Left lung (tissue), 10 donors: ENCODE measurements around the gene TTLL1. TPM values are rescaled to one million over a fixed set of nuclear protein-coding genes. Genes with fewer than 3 reads are reported as not detected.
"Not testable (repeated sequence)": the region's sequence is repeated elsewhere in the genome, so short reads cannot be mapped to it uniquely, and the experiment has no call there.

Source experiments
- ATAC-seq: fragments of 200-7000 bp; cut with Tn5 transposase; one replicate; pipeline ENCODE4 v1.9.1; 2020; ENCODE audit warnings: moderate library complexity
- DNase-seq, 4 donors: peaks; one replicate each; pipeline ENCODE4 v3.0.0-alpha.2; 2013 to 2020
- H3K27ac ChIP-seq, 2 donors: fragments of 200-600 bp; sonication (generic) in 1 of 2; one replicate each; pipeline versions ENCODE4 v1.5.0 to v1.8.0; 2020 to 2021
- H3K27me3 ChIP-seq, 2 donors: fragments of 200-600 bp; sonication (generic) in 1 of 2; one replicate each; pipeline versions ENCODE4 v1.5.0 to v1.8.0; 2020 to 2021
- H3K36me3 ChIP-seq, 2 donors: fragments of 200-600 bp; sonication (generic) in 1 of 2; one replicate each; pipeline versions ENCODE4 v1.5.0 to v1.8.0; 2020 to 2021
- H3K4me1 ChIP-seq, 2 donors: fragments of 200-600 bp; one replicate each; pipeline ENCODE4 v1.8.0; 2021
- H3K4me3 ChIP-seq, 2 donors: fragments of 200-600 bp; sonication (generic) in 1 of 2; one replicate each; pipeline versions ENCODE4 v1.5.0 to v1.8.0; 2020 to 2021; ENCODE audit warnings: mild to moderate bottlenecking in 1 of 2
- H3K9me3 ChIP-seq, 2 donors: fragments of 200-600 bp; sonication (generic) in 1 of 2; one replicate each; pipeline versions ENCODE4 v1.5.0 to v1.8.0; 2020 to 2021
- CTCF ChIP-seq, 2 donors: fragments of 200-600 bp; sonication (generic) in 1 of 2; IDR thresholded peaks; one replicate each; pipeline versions ENCODE4 v1.5.0 to v1.8.0; 2021; ENCODE audit warnings: antibody characterized with exemption in 2 of 2
- intact Hi-C, 2 donors: fragments of 100-400 bp; cut with DNase I; formaldehyde crosslinking; loops; one replicate each; pipeline versions ENCODE4 v1.11.2 to v1.14.2; 2022
- polyA plus RNA-seq, 6 donors: library from polyadenylated mRNA; unstranded; fragments of 120-200 nt; gene quantifications; one replicate each; pipeline ENCODE4 v1.2.1, GENCODE V29; 2013; ENCODE audit not compliant: insufficient read length in 6 of 6
- total RNA-seq, 2 donors: library from RNA; stranded (reverse); fragmentation: NEBNext Ultra II Directional; extraction: Animal tissue kit (Norgen Biotek cat#: 25700); gene quantifications; one replicate each; pipeline ENCODE4 v1.2.1, GENCODE V29; 2021
- donor health status: DM: no; HTN: yes; CAD: no.
- donor health status: DM: no; HTN: no; CAD: no.

TTLL1 gene
- total and polyA plus RNA-seq, 8 donors, result 5.3 to 19.1 (median 16.2) TPM

GRCh38 chr22:43106302-43106701, 17.1 kb upstream of the TTLL1 start:
- peaks cover 18 to 24% of the 10 kb centered on the region in 2 donors for H3K27me3 ChIP-seq
- DNase-seq, result no peak
- H3K27ac ChIP-seq, result no peak overlapping the region
- no peak for TF ChIP-seq CTCF (IDR thresholded peaks at IDR 0.05)
- H3K36me3 ChIP-seq, result no peaks in the 10 kb centered on the region
- H3K9me3 ChIP-seq, result no peaks in the 10 kb centered on the region
- no peak for ATAC-seq
- H3K4me3 ChIP-seq, result no peak overlapping the region
- peaks cover 7 to 24% of the 10 kb centered on the region in 2 donors for H3K4me1 ChIP-seq
- intact Hi-C loops, result no loop called here

GRCh38 chr22:43104950-43105349, 15.8 kb upstream of the TTLL1 start:
- H3K4me3 ChIP-seq, H3K36me3 ChIP-seq, H3K9me3 ChIP-seq, DNase-seq, intact Hi-C loops, H3K27ac ChIP-seq, ATAC-seq: not testable (repeated sequence)
- Histone ChIP-seq H3K4me1 (peaks cover 0 to 17% of the 10 kb centered on the region in 2 donors), H3K27me3 (peaks cover 5 to 11% of the 10 kb centered on the region in 2 donors)

- H3K27me3 ChIP-seq, intact Hi-C loops, H3K4me3 ChIP-seq, H3K27ac ChIP-seq, DNase-seq, H3K9me3 ChIP-seq, H3K36me3 ChIP-seq: not testable (repeated sequence)
- peak; percentile 66 for ATAC-seq
- peaks cover 0 to 18% of the 10 kb centered on the region in 2 donors for H3K4me1 ChIP-seq
Measured at GRCh38 chr22:43104056-43104625, 14.9 kb upstream of the TTLL1 start.

GRCh38 chr22:43101306-43101705, 12.1 kb upstream of the TTLL1 start:
- peaks cover 0 to 10% of the 10 kb centered on the region in 2 donors for H3K9me3 ChIP-seq
- DNase-seq (no peak), ATAC-seq (no peak)
- H3K27me3 ChIP-seq, result no peaks in the 10 kb centered on the region
- no peak overlapping the region for H3K4me3 ChIP-seq
- peaks cover 0 to 24% of the 10 kb centered on the region in 2 donors for H3K4me1 ChIP-seq
- no peak for TF ChIP-seq CTCF (IDR thresholded peaks at IDR 0.05)
- intact Hi-C loops, result no loop called here
- no peaks in the 10 kb centered on the region for H3K36me3 ChIP-seq
- no peak overlapping the region for H3K27ac ChIP-seq

- H3K4me3 ChIP-seq, result no peak overlapping the region
- ATAC-seq, result no peak
- no peaks in the 10 kb centered on the region for H3K36me3 ChIP-seq
- H3K4me1 ChIP-seq, result peaks cover 0 to 24% of the 10 kb centered on the region in 2 donors
- TF ChIP-seq CTCF (IDR thresholded peaks at IDR 0.05), result no peak
- no peak for DNase-seq
- intact Hi-C loops, result no loop called here
- H3K9me3 ChIP-seq, result peaks cover 0 to 16% of the 10 kb centered on the region in 2 donors
- H3K27me3 ChIP-seq, result no peaks in the 10 kb centered on the region
- no peak overlapping the region for H3K27ac ChIP-seq
Measured at GRCh38 chr22:43100225-43100624, 11.0 kb upstream of the TTLL1 start.

- no peak overlapping the region for H3K27ac ChIP-seq
- ATAC-seq (no peak), DNase-seq (no peak)
- no peak overlapping the region for H3K4me3 ChIP-seq
- peaks cover 0 to 20% of the 10 kb centered on the region in 2 donors for H3K4me1 ChIP-seq
- H3K27me3 ChIP-seq, result no peaks in the 10 kb centered on the region
- TF ChIP-seq CTCF (IDR thresholded peaks at IDR 0.05), result no peak
- H3K9me3 ChIP-seq, result peaks cover 0 to 16% of the 10 kb centered on the region in 2 donors
- no peaks in the 10 kb centered on the region for H3K36me3 ChIP-seq
- intact Hi-C loops, result no loop called here
Measured at GRCh38 chr22:43099095-43099494, 9.9 kb upstream of the TTLL1 start.
